ENCODE data around the gene ASB2. TPM values are rescaled to one million over a fixed set of nuclear protein-coding genes. Genes with fewer than 3 reads are reported as not detected.

ASB2 gene
- total RNA-seq, 3 donors from 2014 or later (not counting 1 experiment from before 2014, with no cell fraction given), result 3.7 to 7.2 (median 4.8) TPM

DNA sequence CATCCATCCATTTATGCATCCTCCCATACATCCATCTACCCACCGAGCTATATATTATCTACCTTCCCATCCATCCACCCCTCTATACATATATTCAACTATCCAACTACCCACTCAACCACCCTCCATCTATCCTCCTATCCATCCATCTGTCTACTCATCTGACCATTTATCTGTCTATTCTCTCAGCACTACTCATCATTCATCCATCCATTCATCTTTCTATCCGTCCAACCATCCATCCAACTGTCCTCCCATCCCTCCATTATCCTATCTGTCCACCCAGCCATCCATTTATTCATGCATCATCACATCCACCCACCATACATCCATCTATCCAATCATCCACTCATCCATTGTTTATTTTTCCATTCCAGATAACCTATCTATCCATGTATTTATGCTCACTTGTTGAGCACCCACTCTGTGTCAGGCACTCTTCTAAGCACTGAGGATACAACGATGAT is 11.5 kb downstream of the ASB2 start:
- peaks cover 3 to 6% of the 10 kb centered on the region in 2 donors for H3K9me3 Mint-ChIP-seq
- H3K4me3 Mint-ChIP-seq, result no peak overlapping the region
- Histone ChIP-seq H3K4me1 (ENCODE audit: control insufficient read depth, insufficient read depth, low read length) (peaks cover 84% of the 10 kb centered on the region), H3K36me3 (ENCODE audit: control insufficient read depth, insufficient read depth, low read length) (no peaks in the 10 kb centered on the region), H3K27ac (ENCODE audit: low read length) (no peak overlapping the region), H3K27me3 (ENCODE audit: control insufficient read depth, insufficient read depth, low read length) (no peaks in the 10 kb centered on the region), H3K4me3 (ENCODE audit: low read length) (no peak overlapping the region), H3K9me3 (ENCODE audit: control insufficient read depth, insufficient read depth, low read length) (no peaks in the 10 kb centered on the region)
- intact Hi-C loops (cut with micrococcal nuclease), result loop anchor here (5.0 kb wide), 1 partner anchor 117 kb away; the partner anchor contains the start of genes DDX24 and IFI27L1
- H3K27ac Mint-ChIP-seq, result peak overlapping the region; percentile 95 to 97
- H3K27me3 Mint-ChIP-seq (ENCODE audit: low read depth in 2 of 2), result peaks cover 0 to 2% of the 10 kb centered on the region in 2 donors
- H3K4me1 Mint-ChIP-seq, result peaks cover 56 to 69% of the 10 kb centered on the region in 2 donors
- H3K36me3 Mint-ChIP-seq, result no peaks in the 10 kb centered on the region
- ATAC-seq (no peak), DNase-seq (no peak)
- TF ChIP-seq, protein P1, sequence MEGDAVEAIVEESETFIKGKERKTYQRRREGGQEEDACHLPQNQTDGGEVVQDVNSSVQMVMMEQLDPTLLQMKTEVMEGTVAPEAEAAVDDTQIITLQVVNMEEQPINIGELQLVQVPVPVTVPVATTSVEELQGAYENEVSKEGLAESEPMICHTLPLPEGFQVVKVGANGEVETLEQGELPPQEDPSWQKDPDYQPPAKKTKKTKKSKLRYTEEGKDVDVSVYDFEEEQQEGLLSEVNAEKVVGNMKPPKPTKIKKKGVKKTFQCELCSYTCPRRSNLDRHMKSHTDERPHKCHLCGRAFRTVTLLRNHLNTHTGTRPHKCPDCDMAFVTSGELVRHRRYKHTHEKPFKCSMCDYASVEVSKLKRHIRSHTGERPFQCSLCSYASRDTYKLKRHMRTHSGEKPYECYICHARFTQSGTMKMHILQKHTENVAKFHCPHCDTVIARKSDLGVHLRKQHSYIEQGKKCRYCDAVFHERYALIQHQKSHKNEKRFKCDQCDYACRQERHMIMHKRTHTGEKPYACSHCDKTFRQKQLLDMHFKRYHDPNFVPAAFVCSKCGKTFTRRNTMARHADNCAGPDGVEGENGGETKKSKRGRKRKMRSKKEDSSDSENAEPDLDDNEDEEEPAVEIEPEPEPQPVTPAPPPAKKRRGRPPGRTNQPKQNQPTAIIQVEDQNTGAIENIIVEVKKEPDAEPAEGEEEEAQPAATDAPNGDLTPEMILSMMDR (IDR thresholded peaks at IDR 0.05), result no peak
- 98% methylated on average over 3 of the region's 3 CpGs for WGBS (ENCODE audit: insufficient coverage)

DNA sequence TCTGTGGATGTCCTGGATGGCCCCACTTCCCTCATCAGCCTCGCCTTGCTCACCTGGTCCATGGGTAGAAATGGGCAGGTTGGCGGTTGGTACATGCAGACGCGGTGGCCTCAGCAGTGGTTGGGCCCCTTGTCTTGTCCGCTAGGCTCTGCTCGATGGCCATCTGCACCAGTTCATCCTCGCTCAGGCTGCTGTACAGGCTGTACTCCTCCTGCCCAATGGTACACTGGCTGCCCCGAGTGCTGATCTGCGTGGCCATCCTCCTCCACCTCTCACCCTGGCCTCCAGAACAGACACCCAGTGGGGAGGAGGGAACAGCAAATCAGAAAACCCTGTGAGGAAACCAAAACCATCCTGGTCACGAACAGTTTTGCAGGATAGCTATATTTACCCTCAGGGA is 12.1 kb downstream of the ASB2 start:
- TF ChIP-seq, protein P1 (IDR thresholded peaks at IDR 0.05), result no peak
- peak overlapping the region; percentile 93 for H3K27ac ChIP-seq (ENCODE audit: low read length)
- intact Hi-C loops (cut with micrococcal nuclease), result loop anchor here (5.0 kb wide), 1 partner anchor 118 kb away; the partner anchor contains the start of genes DDX24 and IFI27L1

DNA sequence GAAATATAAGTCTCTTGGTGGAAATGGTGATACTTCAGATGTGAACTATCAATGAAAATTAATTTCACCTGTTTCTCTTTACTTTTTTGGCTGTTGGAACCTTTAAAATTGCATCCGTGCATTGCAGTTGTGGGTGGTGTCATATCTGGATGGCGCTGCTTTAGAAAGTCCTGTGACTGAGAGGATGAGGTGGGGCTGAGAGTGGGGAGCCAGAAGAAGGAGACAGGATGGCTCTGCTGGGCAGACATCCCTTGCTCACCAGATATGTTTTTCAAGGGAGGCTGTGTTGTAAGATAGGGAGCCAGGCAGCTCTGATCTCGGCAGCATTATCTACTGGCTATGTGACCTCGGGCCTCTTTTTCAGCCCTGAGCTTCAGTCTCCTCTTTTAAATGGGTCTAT is 12.7 kb downstream of the ASB2 start:
- Histone ChIP-seq H3K27ac (ENCODE audit: low read length) (peak overlapping the region; percentile 93), H3K4me3 (ENCODE audit: low read length) (no peak overlapping the region)

More for the DNA sequence above, 12.1 kb downstream of the ASB2 start:
- Histone ChIP-seq H3K36me3 (ENCODE audit: control insufficient read depth, insufficient read depth, low read length) (no peaks in the 10 kb centered on the region), H3K9me3 (ENCODE audit: control insufficient read depth, insufficient read depth, low read length) (no peaks in the 10 kb centered on the region), H3K27me3 (ENCODE audit: control insufficient read depth, insufficient read depth, low read length) (no peaks in the 10 kb centered on the region), H3K4me1 (ENCODE audit: control insufficient read depth, insufficient read depth, low read length) (peaks cover 86% of the 10 kb centered on the region), H3K4me3 (ENCODE audit: low read length) (no peak overlapping the region)
- Mint-ChIP-seq H3K4me1 (peaks cover 61 to 74% of the 10 kb centered on the region in 2 donors), H3K27me3 (ENCODE audit: low read depth in 2 of 2) (peaks cover 0 to 2% of the 10 kb centered on the region in 2 donors), H3K4me3 (no peak overlapping the region), H3K27ac (peak overlapping the region; percentile 95 to 97), H3K9me3 (peaks cover 3 to 6% of the 10 kb centered on the region in 2 donors), H3K36me3 (no peaks in the 10 kb centered on the region)
- ATAC-seq, result no peak
- no peak for DNase-seq
- 93% methylated on average over 10 of the region's 10 CpGs for WGBS (ENCODE audit: insufficient coverage)

More for the DNA sequence above, 12.7 kb downstream of the ASB2 start:
- intact Hi-C loops (cut with micrococcal nuclease), result loop anchor here (1.0 to 5.0 kb wide), 2 partner anchors 8 to 119 kb away; partner anchors contain the start of genes DDX24 and IFI27L1
- ATAC-seq, result no peak
- 75% methylated on average over 4 of the region's 4 CpGs for WGBS (ENCODE audit: insufficient coverage)
- Mint-ChIP-seq H3K36me3 (no peaks in the 10 kb centered on the region), H3K4me3 (peak overlapping the region; percentile 61), H3K27ac (peak overlapping the region; percentile 95 to 97), H3K4me1 (peaks cover 67 to 76% of the 10 kb centered on the region in 2 donors), H3K27me3 (ENCODE audit: low read depth in 2 of 2) (no peaks in the 10 kb centered on the region), H3K9me3 (peaks cover 3 to 6% of the 10 kb centered on the region in 2 donors)
- H3K27me3 ChIP-seq (ENCODE audit: control insufficient read depth, insufficient read depth, low read length), result no peaks in the 10 kb centered on the region
- H3K4me1 ChIP-seq (ENCODE audit: control insufficient read depth, insufficient read depth, low read length), result peaks cover 87% of the 10 kb centered on the region
- TF ChIP-seq, protein P1 (IDR thresholded peaks at IDR 0.05), result no peak
- DNase-seq, result peak in 1 of 2 donors; percentile 35
- no peaks in the 10 kb centered on the region for H3K9me3 ChIP-seq (ENCODE audit: control insufficient read depth, insufficient read depth, low read length)
- H3K36me3 ChIP-seq (ENCODE audit: control insufficient read depth, insufficient read depth, low read length), result no peaks in the 10 kb centered on the region
